Measurements from ENCODE around the gene MRPL21.

DNA sequence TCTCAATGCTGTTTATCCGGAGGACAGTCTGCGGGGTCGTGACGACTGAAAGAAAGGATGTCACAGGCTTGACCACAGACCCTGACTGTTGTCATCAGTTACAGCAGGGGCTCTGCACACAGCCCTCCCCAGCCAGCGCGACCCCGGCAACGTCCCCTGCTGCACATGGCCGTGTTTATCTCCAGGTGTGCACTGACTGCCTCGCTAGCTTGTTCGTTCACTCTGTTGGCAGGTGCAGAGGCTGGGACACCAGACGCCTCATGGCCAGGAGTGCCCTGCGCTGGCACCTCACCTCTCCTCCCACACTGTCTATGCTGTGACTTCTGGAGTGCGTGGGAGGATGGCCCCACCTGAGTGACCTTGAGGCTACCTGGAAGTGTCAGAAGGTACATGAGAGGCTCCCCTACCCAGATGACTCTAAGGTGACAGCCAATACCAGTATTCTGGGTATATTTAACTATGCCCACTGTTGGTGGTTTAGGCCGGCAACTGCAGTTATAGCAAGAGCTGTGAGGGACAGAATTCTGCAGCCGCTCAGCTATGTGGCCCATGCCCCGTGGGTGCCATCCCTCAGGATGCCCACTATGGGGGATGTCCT, 12.2 kb downstream of the MRPL21 start:
- no peak for TF ChIP-seq ZBTB21 (CRISPR knock-in tag; IDR thresholded peaks at IDR 0.05)
- no peak for TF ChIP-seq EZH2 (conservative IDR thresholded peaks at IDR 0.05; ENCODE audit: low read depth, low read length)
- TF ChIP-seq ZKSCAN1 (IDR thresholded peaks at IDR 0.05; ENCODE audit: low read length) = no peak
- no peak for TF ChIP-seq RNF2 (conservative IDR thresholded peaks at IDR 0.05; ENCODE audit: low read depth)
- no peak for TF ChIP-seq PHF8 (CRISPR knock-in tag; IDR thresholded peaks at IDR 0.05)
- no peak for TF ChIP-seq POLR2A (IDR thresholded peaks at IDR 0.05; ENCODE audit: insufficient read depth in 1 of 2, low read depth in 2 of 2, low read length in 2 of 2)
- TF ChIP-seq, protein P1, sequence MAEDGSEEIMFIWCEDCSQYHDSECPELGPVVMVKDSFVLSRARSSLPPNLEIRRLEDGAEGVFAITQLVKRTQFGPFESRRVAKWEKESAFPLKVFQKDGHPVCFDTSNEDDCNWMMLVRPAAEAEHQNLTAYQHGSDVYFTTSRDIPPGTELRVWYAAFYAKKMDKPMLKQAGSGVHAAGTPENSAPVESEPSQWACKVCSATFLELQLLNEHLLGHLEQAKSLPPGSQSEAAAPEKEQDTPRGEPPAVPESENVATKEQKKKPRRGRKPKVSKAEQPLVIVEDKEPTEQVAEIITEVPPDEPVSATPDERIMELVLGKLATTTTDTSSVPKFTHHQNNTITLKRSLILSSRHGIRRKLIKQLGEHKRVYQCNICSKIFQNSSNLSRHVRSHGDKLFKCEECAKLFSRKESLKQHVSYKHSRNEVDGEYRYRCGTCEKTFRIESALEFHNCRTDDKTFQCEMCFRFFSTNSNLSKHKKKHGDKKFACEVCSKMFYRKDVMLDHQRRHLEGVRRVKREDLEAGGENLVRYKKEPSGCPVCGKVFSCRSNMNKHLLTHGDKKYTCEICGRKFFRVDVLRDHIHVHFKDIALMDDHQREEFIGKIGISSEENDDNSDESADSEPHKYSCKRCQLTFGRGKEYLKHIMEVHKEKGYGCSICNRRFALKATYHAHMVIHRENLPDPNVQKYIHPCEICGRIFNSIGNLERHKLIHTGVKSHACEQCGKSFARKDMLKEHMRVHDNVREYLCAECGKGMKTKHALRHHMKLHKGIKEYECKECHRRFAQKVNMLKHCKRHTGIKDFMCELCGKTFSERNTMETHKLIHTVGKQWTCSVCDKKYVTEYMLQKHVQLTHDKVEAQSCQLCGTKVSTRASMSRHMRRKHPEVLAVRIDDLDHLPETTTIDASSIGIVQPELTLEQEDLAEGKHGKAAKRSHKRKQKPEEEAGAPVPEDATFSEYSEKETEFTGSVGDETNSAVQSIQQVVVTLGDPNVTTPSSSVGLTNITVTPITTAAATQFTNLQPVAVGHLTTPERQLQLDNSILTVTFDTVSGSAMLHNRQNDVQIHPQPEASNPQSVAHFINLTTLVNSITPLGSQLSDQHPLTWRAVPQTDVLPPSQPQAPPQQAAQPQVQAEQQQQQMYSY (CRISPR knock-in tag; IDR thresholded peaks at IDR 0.05) = no peak
- TF ChIP-seq DNMT1 (CRISPR knock-in tag; IDR thresholded peaks at IDR 0.05) = no peak
- TF ChIP-seq MXI1 (IDR thresholded peaks at IDR 0.05; ENCODE audit: borderline replicate concordance, low read depth, low read length) = no peak
- TF ChIP-seq, protein P2, sequence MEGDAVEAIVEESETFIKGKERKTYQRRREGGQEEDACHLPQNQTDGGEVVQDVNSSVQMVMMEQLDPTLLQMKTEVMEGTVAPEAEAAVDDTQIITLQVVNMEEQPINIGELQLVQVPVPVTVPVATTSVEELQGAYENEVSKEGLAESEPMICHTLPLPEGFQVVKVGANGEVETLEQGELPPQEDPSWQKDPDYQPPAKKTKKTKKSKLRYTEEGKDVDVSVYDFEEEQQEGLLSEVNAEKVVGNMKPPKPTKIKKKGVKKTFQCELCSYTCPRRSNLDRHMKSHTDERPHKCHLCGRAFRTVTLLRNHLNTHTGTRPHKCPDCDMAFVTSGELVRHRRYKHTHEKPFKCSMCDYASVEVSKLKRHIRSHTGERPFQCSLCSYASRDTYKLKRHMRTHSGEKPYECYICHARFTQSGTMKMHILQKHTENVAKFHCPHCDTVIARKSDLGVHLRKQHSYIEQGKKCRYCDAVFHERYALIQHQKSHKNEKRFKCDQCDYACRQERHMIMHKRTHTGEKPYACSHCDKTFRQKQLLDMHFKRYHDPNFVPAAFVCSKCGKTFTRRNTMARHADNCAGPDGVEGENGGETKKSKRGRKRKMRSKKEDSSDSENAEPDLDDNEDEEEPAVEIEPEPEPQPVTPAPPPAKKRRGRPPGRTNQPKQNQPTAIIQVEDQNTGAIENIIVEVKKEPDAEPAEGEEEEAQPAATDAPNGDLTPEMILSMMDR (CRISPR knock-in tag; IDR thresholded peaks at IDR 0.05) = no peak

Data from HepG2 (cell line).